GM19397 (cell line): ENCODE measurements around the gene FAHD2A.
"Not testable (repeated sequence)": the region's sequence is repeated elsewhere in the genome, so short reads cannot be mapped to it uniquely, and the experiment has no call there.

Experiments used
- ATAC-seq: cut with Tn5 transposase; IDR thresholded peaks from one replicate; pipeline ENCODE4 v1.9.1; 2021; ENCODE audit warnings: mild to moderate bottlenecking, moderate library complexity; ENCODE audit not compliant: unreplicated experiment

FAHD2A gene

DNA sequence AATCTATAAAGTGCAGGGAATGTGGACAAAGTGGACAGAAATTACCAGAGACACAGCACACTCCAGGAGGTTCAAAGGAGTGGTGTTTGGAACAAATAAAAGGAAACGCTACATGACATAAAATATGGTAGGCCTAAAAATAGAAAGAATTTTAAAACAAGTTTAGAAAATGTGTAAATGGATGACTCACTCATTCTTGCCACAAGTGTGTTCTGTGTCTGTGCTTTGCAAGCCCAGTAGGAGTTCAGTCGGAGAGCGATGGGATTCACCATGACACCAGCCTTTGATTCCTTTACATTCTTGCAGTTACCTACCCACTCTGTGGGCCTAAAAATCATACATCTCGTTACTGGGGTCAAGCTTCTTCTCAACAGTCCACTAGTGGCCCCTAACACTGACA, 30.9 kb downstream of the FAHD2A start:
- not testable (repeated sequence) for ATAC-seq

DNA sequence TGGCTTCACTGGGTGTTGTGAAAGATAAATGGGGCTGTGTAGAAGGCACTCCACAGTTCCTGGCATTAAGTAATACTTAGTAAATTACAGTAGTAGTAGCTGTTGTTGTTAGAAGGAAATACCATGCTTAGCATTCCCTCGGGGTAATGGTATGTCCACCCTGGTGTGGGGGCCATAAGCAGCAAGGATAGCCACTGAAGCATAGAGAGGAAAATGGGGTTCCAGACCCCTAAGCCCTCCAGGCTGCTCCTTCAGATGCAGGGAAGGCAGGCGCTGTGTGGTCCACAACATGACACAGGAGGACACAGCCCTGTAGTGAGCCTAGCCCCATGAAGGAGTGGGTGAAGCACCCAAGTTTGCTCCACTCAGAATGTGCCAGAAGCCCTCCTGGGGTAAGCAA, 31.5 kb downstream of the FAHD2A start:
- ATAC-seq, result not testable (repeated sequence)

DNA sequence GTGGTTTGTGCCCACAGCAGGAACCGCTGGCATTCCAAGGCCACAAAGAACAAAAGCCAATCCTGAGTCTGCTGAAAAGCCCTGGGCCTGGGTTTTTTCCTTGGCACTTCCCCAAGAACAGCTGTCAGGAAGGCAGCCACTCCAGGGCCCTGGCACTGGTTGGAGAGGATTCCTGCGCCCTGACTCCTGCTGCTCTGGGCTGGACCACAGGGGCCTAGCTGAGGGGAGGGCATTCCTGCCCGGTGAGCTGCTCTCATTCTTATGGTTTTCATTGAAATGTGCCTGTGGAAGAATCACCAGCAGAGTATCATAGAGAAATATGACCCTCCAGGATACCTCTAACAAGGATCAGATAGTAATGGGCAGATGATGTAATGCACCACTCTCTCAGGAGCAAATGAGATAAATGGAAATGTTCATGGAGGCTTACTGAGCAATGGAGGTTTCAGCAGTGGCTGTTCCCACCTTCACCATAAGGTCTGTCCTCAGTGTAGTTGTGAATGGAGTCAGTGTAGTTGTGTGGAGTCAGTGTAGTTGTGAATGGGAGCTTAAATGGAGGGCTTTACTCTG, 32.1 kb downstream of the FAHD2A start:
- ATAC-seq, result not testable (repeated sequence)

DNA sequence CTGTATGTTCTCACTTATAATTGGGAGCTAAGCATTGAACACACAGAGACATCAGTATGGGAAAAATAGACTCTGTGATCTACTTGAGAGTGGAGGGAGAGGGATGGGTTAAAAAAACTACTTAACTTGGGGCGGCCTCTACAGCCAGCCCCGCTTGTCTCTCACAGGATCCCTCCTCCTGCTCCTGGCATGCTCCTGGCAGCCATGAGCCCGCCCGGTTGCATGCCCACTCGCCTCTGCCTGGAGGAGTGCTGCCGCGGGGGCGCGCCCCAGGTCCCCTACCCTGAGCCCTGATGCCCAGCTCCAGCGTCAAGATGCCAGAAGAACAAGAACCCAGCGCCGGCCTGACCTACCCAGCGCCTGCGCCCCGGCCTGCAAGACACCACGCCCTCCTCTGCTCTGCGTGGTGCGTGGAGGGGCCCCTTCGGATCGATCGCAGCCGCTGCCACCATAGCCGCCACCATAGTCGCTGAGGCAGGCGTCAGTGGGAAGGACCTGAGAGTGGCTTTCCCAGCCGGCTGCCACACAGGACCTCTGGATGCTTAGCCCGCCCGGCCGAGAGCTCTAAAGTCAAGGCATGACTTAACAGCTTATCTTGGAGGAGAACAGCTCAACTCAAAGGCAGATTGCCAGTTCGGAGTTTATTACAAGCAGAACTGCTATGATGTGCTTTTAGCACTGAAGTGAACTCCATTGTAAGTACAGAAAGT, 32.8 kb downstream of the FAHD2A start:
- not testable (repeated sequence) for ATAC-seq

DNA sequence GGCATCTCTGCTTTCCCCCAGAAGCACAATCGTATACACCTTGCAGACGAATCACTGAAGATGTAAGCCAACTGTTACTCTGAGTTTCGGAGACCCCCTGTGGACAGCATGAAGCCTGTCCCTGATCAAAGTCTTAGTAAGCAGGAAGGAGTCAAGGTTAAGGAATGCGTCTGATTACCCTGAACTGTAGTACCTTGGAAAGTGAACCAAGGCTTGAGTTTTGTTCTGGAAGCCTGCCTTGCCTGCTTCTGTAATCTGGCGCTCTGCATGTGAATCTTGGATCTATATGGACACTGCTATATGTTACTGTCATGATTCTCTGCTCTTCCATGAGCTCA, 33.3 kb downstream of the FAHD2A start:
- ATAC-seq, result not testable (repeated sequence)

DNA sequence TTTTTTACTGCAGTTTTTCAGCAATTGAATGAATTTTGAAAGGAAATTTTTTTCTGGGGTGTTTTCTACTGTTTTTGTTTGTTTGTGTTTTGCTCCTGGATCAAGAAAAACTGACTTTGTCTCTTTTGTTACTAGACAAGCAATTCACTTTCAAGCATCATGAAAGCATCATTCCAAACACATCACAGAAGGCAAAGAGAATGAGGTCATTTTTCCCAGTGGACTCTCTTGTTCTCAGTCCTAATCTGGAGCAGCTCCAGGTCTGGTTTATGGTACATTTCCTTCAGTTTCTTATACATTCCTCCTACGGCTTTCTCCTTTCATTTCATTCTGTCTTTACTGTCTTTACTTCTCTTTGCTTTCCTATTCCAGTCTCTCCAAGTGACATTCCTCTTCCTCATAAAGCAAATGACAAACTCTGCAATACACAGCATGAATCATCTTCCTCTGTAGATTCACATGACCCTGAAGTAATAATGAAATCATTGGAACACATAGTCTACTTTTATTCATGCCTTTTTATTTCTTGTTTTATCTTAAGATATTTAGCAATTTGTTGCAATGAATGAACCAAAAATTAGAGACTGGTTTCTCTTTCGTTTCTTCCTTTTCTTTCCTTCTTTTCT, 40.1 kb downstream of the FAHD2A start:
- not testable (repeated sequence) for ATAC-seq

DNA sequence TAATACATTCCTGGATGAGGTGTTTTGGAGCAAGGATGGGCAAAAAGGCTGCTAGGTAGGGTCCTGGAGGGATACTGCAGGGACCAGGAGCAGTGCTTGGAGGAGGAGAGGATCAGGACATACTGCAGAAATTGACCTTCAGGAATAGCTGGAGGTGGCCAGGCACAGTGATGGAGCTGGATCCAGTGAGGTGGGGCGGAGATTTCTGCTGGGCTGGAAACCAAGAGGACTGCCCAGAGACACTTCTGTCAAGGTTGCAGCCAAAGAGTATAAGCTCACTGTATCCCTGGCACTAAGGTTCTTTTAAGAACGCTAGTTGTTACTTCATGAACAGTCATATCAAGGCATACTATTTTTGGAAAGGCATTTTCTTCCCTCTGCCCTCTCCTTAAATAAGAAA, 42.8 kb downstream of the FAHD2A start:
- ATAC-seq, result not testable (repeated sequence)

DNA sequence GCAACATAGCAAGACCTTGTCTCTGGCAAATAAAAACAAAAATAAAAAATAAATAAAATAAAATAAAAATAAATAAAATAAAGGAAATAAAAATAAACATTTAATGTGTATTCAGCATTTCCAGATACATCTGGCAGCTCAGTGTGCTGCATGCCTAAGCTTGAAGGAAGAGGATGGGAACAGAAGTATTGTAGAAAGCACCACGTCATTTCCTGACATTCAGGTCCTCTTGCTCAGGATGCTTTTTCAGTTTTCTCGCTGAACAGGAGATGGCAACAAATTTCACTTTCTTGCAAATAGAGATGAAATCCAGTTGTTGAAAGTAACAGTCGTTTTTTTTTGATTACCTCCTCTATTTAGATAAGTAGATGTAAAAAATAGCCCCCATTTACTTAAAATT, 60.8 kb downstream of the FAHD2A start:
- ATAC-seq, result not testable (repeated sequence)
